ENCODE results near the gene GPATCH4. TPM values are rescaled to one million over a fixed set of nuclear protein-coding genes. Genes with fewer than 3 reads are reported as not detected.
"Not testable (repeated sequence)": the region's sequence is repeated elsewhere in the genome, so short reads cannot be mapped to it uniquely, and the experiment has no call there.

The GPATCH4 gene
- total and polyA plus RNA-seq, 8 donors = 16.1 to 35.1 (median 28.8) TPM

GRCh38 chr1:156640842-156641706 lies 39.8 kb upstream of the GPATCH4 start:
- Histone ChIP-seq H3K27me3 (peaks cover 59 to 100% of the 10 kb centered on the region in 2 donors), H3K4me1 (peaks cover 10 to 11% of the 10 kb centered on the region in 2 donors), H3K4me3 (no peak overlapping the region), H3K9me3 (no peaks in the 10 kb centered on the region), H3K27ac (no peak overlapping the region), H3K36me3 (no peaks in the 10 kb centered on the region)
- TF ChIP-seq CTCF (IDR thresholded peaks at IDR 0.05) = no peak
- DNase-seq (no peak), ATAC-seq (no peak)
- intact Hi-C loops (cut with DNase I) = no loop called here

GRCh38 chr1:156639601-156640101 lies 38.4 kb upstream of the GPATCH4 start:
- no peak for ATAC-seq
- H3K27ac ChIP-seq = no peak overlapping the region

GRCh38 chr1:156638189-156638985 lies 37.1 kb upstream of the GPATCH4 start:
- Histone ChIP-seq H3K9me3 (no peaks in the 10 kb centered on the region), H3K4me3 (no peak overlapping the region), H3K27me3 (peaks cover 47 to 96% of the 10 kb centered on the region in 2 donors), H3K4me1 (peaks cover 10 to 11% of the 10 kb centered on the region in 2 donors), H3K27ac (no peak overlapping the region), H3K36me3 (no peaks in the 10 kb centered on the region)
- TF ChIP-seq CTCF (IDR thresholded peaks at IDR 0.05) = no peak
- intact Hi-C loops (cut with DNase I) = no loop called here
- DNase-seq (no peak), ATAC-seq (no peak)

More at GRCh38 chr1:156639601-156640101, 38.4 kb upstream of the GPATCH4 start:
- Histone ChIP-seq H3K36me3 (no peaks in the 10 kb centered on the region), H3K9me3 (no peaks in the 10 kb centered on the region), H3K4me1 (peaks cover 10 to 11% of the 10 kb centered on the region in 2 donors), H3K4me3 (no peak overlapping the region), H3K27me3 (peaks cover 47 to 98% of the 10 kb centered on the region in 2 donors)
- no peak for DNase-seq
- intact Hi-C loops (cut with DNase I) = no loop called here
- TF ChIP-seq CTCF (IDR thresholded peaks at IDR 0.05) = no peak

- no peaks in the 10 kb centered on the region for H3K36me3 ChIP-seq
- no peaks in the 10 kb centered on the region for H3K9me3 ChIP-seq
- intact Hi-C loops (cut with DNase I) = no loop called here
- DNase-seq (no peak), ATAC-seq (no peak)
- H3K4me3 ChIP-seq = no peak overlapping the region
- no peak overlapping the region for H3K27ac ChIP-seq
- TF ChIP-seq CTCF (IDR thresholded peaks at IDR 0.05) = no peak
- no peaks in the 10 kb centered on the region for H3K4me1 ChIP-seq
- H3K27me3 ChIP-seq = peaks cover 15 to 95% of the 10 kb centered on the region in 2 donors
These were observed 31.1 kb upstream of the GPATCH4 start for GRCh38 chr1:156632355-156632754.

- H3K4me3 ChIP-seq; H3K36me3 ChIP-seq; H3K27ac ChIP-seq; H3K4me1 ChIP-seq; intact Hi-C loops (cut with DNase I); ATAC-seq; H3K9me3 ChIP-seq; DNase-seq: not testable (repeated sequence)
- peaks cover 25 to 95% of the 10 kb centered on the region in 2 donors for H3K27me3 ChIP-seq
These were observed 29.9 kb upstream of the GPATCH4 start for GRCh38 chr1:156631152-156631551.
